ENCODE measurements around the gene SLC39A9. TPM values are rescaled to one million over a fixed set of nuclear protein-coding genes. Genes with fewer than 3 reads are reported as not detected.

Gene SLC39A9
- total and polyA plus RNA-seq, 4 donors: 28.7 to 140 (median 43.1) TPM

GRCh38 chr14:69349091-69349777, 49.3 kb upstream of the SLC39A9 start:
- Histone ChIP-seq H3K36me3 (ENCODE audit: control insufficient read depth in 4 of 4, insufficient read depth in 3 of 4, low read depth in 1 of 4, low read length in 3 of 4) (no peaks in the 10 kb centered on the region), H3K27me3 (ENCODE audit: control insufficient read depth in 4 of 4, insufficient read depth in 4 of 4, low read length in 3 of 4) (no peaks in the 10 kb centered on the region), H3K9ac (ENCODE audit: low read depth in 1 of 2, low read length in 2 of 2) (no peak overlapping the region), H3K4me3 (ENCODE audit: low read depth in 1 of 3, low read length in 3 of 3) (no peak overlapping the region), H3K27ac (ENCODE audit: low read depth in 1 of 2, low read length in 2 of 2) (no peak overlapping the region), H3K4me1 (ENCODE audit: control insufficient read depth in 4 of 4, insufficient read depth in 4 of 4, low read length in 3 of 4) (no peaks in the 10 kb centered on the region), H3K9me3 (ENCODE audit: control insufficient read depth in 4 of 4, low read length in 3 of 4) (no peaks in the 10 kb centered on the region)
- WGBS: 86% methylated on average over 11 of the region's 11 CpGs
- DNase-seq (ENCODE audit: low spot score): no peak
- no peak for TF ChIP-seq ZBTB33 (IDR thresholded peaks at IDR 0.05)
- TF ChIP-seq RXRA (IDR thresholded peaks at IDR 0.05): no peak
- TF ChIP-seq EGR1 (IDR thresholded peaks at IDR 0.05; ENCODE audit: low read depth in 2 of 2): no peak
- no peak for TF ChIP-seq FOXA1 (IDR thresholded peaks at IDR 0.05)
- no peak for TF ChIP-seq TAF1 (conservative IDR thresholded peaks at IDR 0.05)
- no peak for TF ChIP-seq RAD21 (IDR thresholded peaks at IDR 0.05)
- TF ChIP-seq ATF3 (IDR thresholded peaks at IDR 0.05): no peak
- no peak for TF ChIP-seq JUND (IDR thresholded peaks at IDR 0.05)
- TF ChIP-seq MAX (IDR thresholded peaks at IDR 0.05): no peak
- TF ChIP-seq YY1 (IDR thresholded peaks at IDR 0.05): no peak
- TF ChIP-seq SP1 (IDR thresholded peaks at IDR 0.05): no peak
- no peak for TF ChIP-seq NR2F2 (IDR thresholded peaks at IDR 0.05)
- TF ChIP-seq GABPA (IDR thresholded peaks at IDR 0.05 in 1 of 2, conservative IDR thresholded peaks at IDR 0.05 in 1 of 2): no peak
- no peak for TF ChIP-seq HNF4A (conservative IDR thresholded peaks at IDR 0.05)
- TF ChIP-seq, protein P1, sequence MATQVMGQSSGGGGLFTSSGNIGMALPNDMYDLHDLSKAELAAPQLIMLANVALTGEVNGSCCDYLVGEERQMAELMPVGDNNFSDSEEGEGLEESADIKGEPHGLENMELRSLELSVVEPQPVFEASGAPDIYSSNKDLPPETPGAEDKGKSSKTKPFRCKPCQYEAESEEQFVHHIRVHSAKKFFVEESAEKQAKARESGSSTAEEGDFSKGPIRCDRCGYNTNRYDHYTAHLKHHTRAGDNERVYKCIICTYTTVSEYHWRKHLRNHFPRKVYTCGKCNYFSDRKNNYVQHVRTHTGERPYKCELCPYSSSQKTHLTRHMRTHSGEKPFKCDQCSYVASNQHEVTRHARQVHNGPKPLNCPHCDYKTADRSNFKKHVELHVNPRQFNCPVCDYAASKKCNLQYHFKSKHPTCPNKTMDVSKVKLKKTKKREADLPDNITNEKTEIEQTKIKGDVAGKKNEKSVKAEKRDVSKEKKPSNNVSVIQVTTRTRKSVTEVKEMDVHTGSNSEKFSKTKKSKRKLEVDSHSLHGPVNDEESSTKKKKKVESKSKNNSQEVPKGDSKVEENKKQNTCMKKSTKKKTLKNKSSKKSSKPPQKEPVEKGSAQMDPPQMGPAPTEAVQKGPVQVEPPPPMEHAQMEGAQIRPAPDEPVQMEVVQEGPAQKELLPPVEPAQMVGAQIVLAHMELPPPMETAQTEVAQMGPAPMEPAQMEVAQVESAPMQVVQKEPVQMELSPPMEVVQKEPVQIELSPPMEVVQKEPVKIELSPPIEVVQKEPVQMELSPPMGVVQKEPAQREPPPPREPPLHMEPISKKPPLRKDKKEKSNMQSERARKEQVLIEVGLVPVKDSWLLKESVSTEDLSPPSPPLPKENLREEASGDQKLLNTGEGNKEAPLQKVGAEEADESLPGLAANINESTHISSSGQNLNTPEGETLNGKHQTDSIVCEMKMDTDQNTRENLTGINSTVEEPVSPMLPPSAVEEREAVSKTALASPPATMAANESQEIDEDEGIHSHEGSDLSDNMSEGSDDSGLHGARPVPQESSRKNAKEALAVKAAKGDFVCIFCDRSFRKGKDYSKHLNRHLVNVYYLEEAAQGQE (IDR thresholded peaks at IDR 0.05): no peak

DNA sequence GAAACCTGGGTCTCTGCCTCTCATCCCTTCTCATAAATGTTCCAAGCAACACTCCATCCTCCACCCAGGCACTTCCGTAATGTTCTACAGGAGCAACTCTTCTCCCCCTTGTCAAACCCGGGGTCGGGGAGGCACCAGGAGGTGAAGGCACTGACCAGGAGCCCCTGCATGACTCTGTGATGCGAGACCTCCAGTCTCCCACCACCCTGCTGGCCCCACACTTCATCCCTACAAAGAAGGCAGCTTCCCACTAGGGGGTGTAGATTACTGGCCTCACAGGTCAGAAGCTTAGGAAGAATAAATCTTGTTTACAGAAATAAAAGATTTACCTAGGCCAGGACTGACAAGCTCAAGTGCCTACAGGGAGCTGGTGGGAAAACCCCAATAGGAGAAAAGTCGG, 47.6 kb upstream of the SLC39A9 start:
- no peak overlapping the region for H3K4me3 ChIP-seq (ENCODE audit: low read depth in 1 of 3, low read length in 3 of 3)
- no peak overlapping the region for H3K27ac ChIP-seq (ENCODE audit: low read depth in 1 of 2, low read length in 2 of 2)
- no peak for DNase-seq (ENCODE audit: low spot score)
- H3K36me3 ChIP-seq (ENCODE audit: control insufficient read depth in 4 of 4, insufficient read depth in 3 of 4, low read depth in 1 of 4, low read length in 3 of 4): no peaks in the 10 kb centered on the region
- H3K27me3 ChIP-seq (ENCODE audit: control insufficient read depth in 4 of 4, insufficient read depth in 4 of 4, low read length in 3 of 4): no peaks in the 10 kb centered on the region
- H3K9me3 ChIP-seq (ENCODE audit: control insufficient read depth in 4 of 4, low read length in 3 of 4): no peaks in the 10 kb centered on the region
- no peak overlapping the region for H3K9ac ChIP-seq (ENCODE audit: low read depth in 1 of 2, low read length in 2 of 2)
- peaks cover 0 to 3% (median 0%) of the 10 kb centered on the region in 4 donors for H3K4me1 ChIP-seq (ENCODE audit: control insufficient read depth in 4 of 4, insufficient read depth in 4 of 4, low read length in 3 of 4)
- 83% methylated on average over 5 of the region's 5 CpGs for WGBS
- no peak for TF ChIP-seq NR2F2 (IDR thresholded peaks at IDR 0.05)
- TF ChIP-seq, protein P1 (IDR thresholded peaks at IDR 0.05): no peak
- TF ChIP-seq RXRA (IDR thresholded peaks at IDR 0.05): no peak
- TF ChIP-seq FOXA2 (IDR thresholded peaks at IDR 0.05): no peak
- no peak for TF ChIP-seq EGR1 (IDR thresholded peaks at IDR 0.05; ENCODE audit: low read depth in 2 of 2)
- no peak for TF ChIP-seq ATF3 (IDR thresholded peaks at IDR 0.05)
- no peak for TF ChIP-seq FOXA1 (IDR thresholded peaks at IDR 0.05)
- TF ChIP-seq SP1 (IDR thresholded peaks at IDR 0.05): no peak
- no peak for TF ChIP-seq JUND (IDR thresholded peaks at IDR 0.05)
- no peak for TF ChIP-seq RAD21 (IDR thresholded peaks at IDR 0.05)
- no peak for TF ChIP-seq HNF4A (conservative IDR thresholded peaks at IDR 0.05)
- TF ChIP-seq CTCF (IDR thresholded peaks at IDR 0.05; ENCODE audit: low read depth, low read length, missing input control): no peak

Data from liver (tissue), 9 donors.